Gastroesophageal sphincter (tissue), 4 donors: ENCODE data around the gene PPP1R7. TPM values are rescaled to one million over a fixed set of nuclear protein-coding genes. Genes with fewer than 3 reads are reported as not detected.
"Not testable (repeated sequence)": the region's sequence is repeated elsewhere in the genome, so short reads cannot be mapped to it uniquely, and the experiment has no call there.

Source experiments
- ATAC-seq: fragments of 150-250 bp; one replicate; pipeline ENCODE4 v1.9.1; 2016; ENCODE audit warnings: mild to moderate bottlenecking, moderate library complexity
- H3K27ac ChIP-seq, 4 donors: fragments of 200-600 bp; sonication (generic) in 3 of 4; 1 replicate in 3 of 4; 2 replicates in 1 of 4; pipeline ENCODE4 v1.5.1; 2016 to 2019
- H3K27me3 ChIP-seq: fragments of 200-600 bp; sonication (generic); one replicate; pipeline ENCODE4 v1.5.1; 2019
- H3K36me3 ChIP-seq, 2 donors: fragments of 200-600 bp; sonication (generic); one replicate each; pipeline ENCODE4 v1.5.1; 2019; ENCODE audit warnings: control low read depth in 1 of 2
- H3K4me1 ChIP-seq, 3 donors: fragments of 200-600 bp; sonication (generic); 1 replicate in 2 of 3; 2 replicates in 1 of 3; pipeline ENCODE4 v1.5.1; 2016 to 2019; ENCODE audit warnings: control low read depth in 2 of 3
- H3K4me3 ChIP-seq, 2 donors: fragments of 200-600 bp; sonication (generic); one replicate each; pipeline ENCODE4 v1.5.1; 2019; ENCODE audit warnings: mild to moderate bottlenecking in 1 of 2, moderate library complexity in 1 of 2
- H3K9me3 ChIP-seq, 3 donors: fragments of 200-600 bp; sonication (generic); one replicate each; pipeline ENCODE4 v1.5.1; 2017 to 2019; ENCODE audit warnings: control low read depth in 2 of 3
- CTCF ChIP-seq, 4 experiments: fragments of 200-600 bp in 2 of 4; fragments of 450-650 bp in 2 of 4; sonication (generic) in 1 of 4; IDR thresholded peaks; one replicate each; pipeline ENCODE4 v1.5.1; 2017 to 2019; ENCODE audit warnings: antibody characterized with exemption in 4 of 4, mild to moderate bottlenecking in 2 of 4, moderate library complexity in 2 of 4
- EP300 ChIP-seq: sonication (generic); formaldehyde crosslinking; IDR thresholded peaks from one replicate; pipeline ENCODE4 v1.6.1; 2017; ENCODE audit warnings: antibody characterized with exemption, mild to moderate bottlenecking
- POLR2A ChIP-seq, 2 donors: fragments of 450-650 bp; IDR thresholded peaks; one replicate each; pipeline ENCODE4 v1.6.1; 2017; ENCODE audit warnings: antibody characterized with exemption in 2 of 2, mild to moderate bottlenecking in 2 of 2, moderate library complexity in 1 of 2
- POLR2AphosphoS5 ChIP-seq: sonication (generic); formaldehyde crosslinking; IDR thresholded peaks from one replicate; pipeline ENCODE4 v1.6.1; 2017; ENCODE audit warnings: antibody characterized with exemption
- WGBS, 2 donors: methylation state at CpG; one replicate each; pipeline ENCODE4 v1.1.5; 2018; ENCODE audit warnings: low coverage in 1 of 2; 5-methylcytosine and 5-hydroxymethylcytosine counted together
- total RNA-seq, 4 donors: library from RNA; depleted of rRNA; stranded (reverse); fragments of >200 nt; gene quantifications; one replicate each; pipeline ENCODE4 v1.1.0, GENCODE V29; 2016

The PPP1R7 gene
- 10 to 100 TPM; 62.3 to 90.7 (median 73.3) TPM for total RNA-seq

- H3K27me3 ChIP-seq: no peaks in the 10 kb centered on the region
- WGBS, 2 donors: 1% methylated on average over 11 of the region's 73 CpGs; no CpG with 5 or more reads in 1 of the 2 donors
- peak within 1 kb of the TSS; percentile 82 to 86 for H3K4me3 ChIP-seq
- ATAC-seq: peak; percentile 98
- no peak for TF ChIP-seq EP300
- TF ChIP-seq POLR2A (IDR thresholded peaks at IDR 0.05): peak; percentile 60 to 69
- TF ChIP-seq CTCF (IDR thresholded peaks at IDR 0.05): peak in 1 of 4 experiments; percentile 26
- peak; percentile 83 for TF ChIP-seq POLR2AphosphoS5
- peak within 1 kb of the TSS; percentile 41 to 88 (median 83) for H3K27ac ChIP-seq
- no peaks in the 10 kb centered on the region for H3K9me3 ChIP-seq
- H3K36me3 ChIP-seq: peaks cover 0 to 20% of the 10 kb centered on the region in 2 donors
- H3K4me1 ChIP-seq: peaks cover 0 to 32% (median 3%) of the 10 kb centered on the region in 3 donors
These were observed at the start of gene PPP1R7 for GRCh38 chr2:241149925-241150659. TSS of gene PPP1R7 (plus strand) at chr2:241150467. CDS start at chr2:241150496, 29 bp downstream.

- Histone ChIP-seq H3K27ac (peak within 1 kb of the TSS; percentile 77 to 91 (median 90)), H3K9me3 (no peaks in the 10 kb centered on the region), H3K4me1 (peaks cover 0 to 45% (median 17%) of the 10 kb centered on the region in 3 donors), H3K36me3 (peaks cover 0 to 31% of the 10 kb centered on the region in 2 donors), H3K4me3 (peak within 1 kb of the TSS; percentile 74 to 87), H3K27me3 (no peaks in the 10 kb centered on the region)
- TF ChIP-seq EP300 (no peak), POLR2A (IDR thresholded peaks at IDR 0.05) (peak; percentile 52 to 62), CTCF (IDR thresholded peaks at IDR 0.05) (peak in 1 of 4 experiments; percentile 18), POLR2AphosphoS5 (peak; percentile 84)
- 0% methylated on average over 9 of the region's 56 CpGs; no CpG with 5 or more reads in 1 of the 2 donors for WGBS, 2 donors
- peak; percentile 98 for ATAC-seq
These were observed 47.9 kb upstream of the PPP1R7 start, which contains the start of gene MTERF4 for GRCh38 chr2:241102239-241102803. TSS of gene MTERF4 (minus strand) at chr2:241102287. CDS start at chr2:241102273, 14 bp downstream.

GRCh38 chr2:241103176-241103595 is 47.1 kb upstream of the PPP1R7 start:
- H3K4me1 ChIP-seq: peaks cover 0 to 43% (median 17%) of the 10 kb centered on the region in 3 donors
- H3K9me3 ChIP-seq: no peaks in the 10 kb centered on the region
- WGBS, 2 donors: 14 to 35% methylated on average over 2 to 5 of the region's 5 CpGs
- peaks cover 0 to 23% of the 10 kb centered on the region in 2 donors for H3K36me3 ChIP-seq
- no peak for ATAC-seq
- TF ChIP-seq EP300 (no peak), POLR2AphosphoS5 (no peak), POLR2A (IDR thresholded peaks at IDR 0.05) (no peak), CTCF (IDR thresholded peaks at IDR 0.05) (no peak)
- H3K4me3 ChIP-seq: peak overlapping the region in 1 of 2 donors; percentile 74
- H3K27ac ChIP-seq: peak overlapping the region in 3 of 4 donors; percentile 89 to 91 (median 90)
- no peaks in the 10 kb centered on the region for H3K27me3 ChIP-seq

GRCh38 chr2:241104611-241105010 is 45.7 kb upstream of the PPP1R7 start:
- H3K27me3 ChIP-seq, H3K4me3 ChIP-seq, H3K9me3 ChIP-seq, H3K36me3 ChIP-seq, H3K27ac ChIP-seq, ATAC-seq: not testable (repeated sequence)
- peaks cover 0 to 29% (median 17%) of the 10 kb centered on the region in 3 donors for H3K4me1 ChIP-seq
- 94 to 95% methylated on average over 6 to 7 of the region's 10 CpGs for WGBS, 2 donors

GRCh38 chr2:241105641-241106040 is 44.6 kb upstream of the PPP1R7 start:
- no peaks in the 10 kb centered on the region for H3K36me3 ChIP-seq
- no peaks in the 10 kb centered on the region for H3K27me3 ChIP-seq

More at GRCh38 chr2:241105641-241106040, 44.6 kb upstream of the PPP1R7 start:
- whole genome bisulfite sequencing, 2 donors: no CpG with 5 or more reads among the region's 3 CpGs
- TF ChIP-seq POLR2AphosphoS5 (no peak), EP300 (no peak)
- no peak overlapping the region for H3K27ac ChIP-seq
- H3K4me3 ChIP-seq: no peak overlapping the region
- H3K4me1 ChIP-seq: peaks cover 0 to 20% (median 16%) of the 10 kb centered on the region in 3 donors
- ATAC-seq: no peak
- H3K9me3 ChIP-seq: no peaks in the 10 kb centered on the region
